Head of caudate nucleus (tissue), 42 donors: ENCODE measurements around the gene PELI1.

Source experiments
- DNase-seq, 42 donors: peaks; one replicate each; pipeline versions ENCODE4 v3.0.0 to v3.0.0-alpha.2; 2020 to 2021; ENCODE audit warnings: mixed read lengths in 7 of 42
- intact Hi-C: fragments of 100-400 bp; cut with DNase I; formaldehyde crosslinking; loops from one replicate; pipeline ENCODE4 v1.15.0; 2022

Gene PELI1

GRCh38 chr2:64130333-64130732 is 13.9 kb downstream of the PELI1 start:
- intact Hi-C loops, result loop anchor here (10.0 kb wide), 1 partner anchor 324 kb away; the partner anchor contains the start of gene LGALSL
- DNase-seq, result no peak

- intact Hi-C loops, result no loop called here
- peak in 1 of 42 donors; percentile 14 for DNase-seq
Observed at GRCh38 chr2:64128943-64129391, 15.3 kb downstream of the PELI1 start.

GRCh38 chr2:64128406-64128805 is 15.8 kb downstream of the PELI1 start:
- intact Hi-C loops, result no loop called here
- DNase-seq, result no peak

GRCh38 chr2:64127119-64127518 is 17.1 kb downstream of the PELI1 start:
- DNase-seq, result no peak
- intact Hi-C loops, result no loop called here

GRCh38 chr2:64126601-64127000 is 17.6 kb downstream of the PELI1 start:
- intact Hi-C loops, result no loop called here
- no peak for DNase-seq

- no peak for DNase-seq
Observed at GRCh38 chr2:64124571-64124970, 19.6 kb downstream of the PELI1 start.

GRCh38 chr2:64124168-64124567 is 20.1 kb downstream of the PELI1 start:
- intact Hi-C loops, result no loop called here
- no peak for DNase-seq

More at GRCh38 chr2:64124571-64124970, 19.6 kb downstream of the PELI1 start:
- intact Hi-C loops, result no loop called here

GRCh38 chr2:64123740-64124139 is 20.5 kb downstream of the PELI1 start:
- intact Hi-C loops, result no loop called here
- no peak for DNase-seq

GRCh38 chr2:64122358-64122757 is 21.9 kb downstream of the PELI1 start:
- intact Hi-C loops, result no loop called here

GRCh38 chr2:64120928-64121327 is 23.3 kb downstream of the PELI1 start:
- no peak for DNase-seq
- intact Hi-C loops, result no loop called here

More at GRCh38 chr2:64122358-64122757, 21.9 kb downstream of the PELI1 start:
- DNase-seq, result no peak

GRCh38 chr2:64120008-64120407 is 24.2 kb downstream of the PELI1 start:
- DNase-seq, result no peak
- intact Hi-C loops, result no loop called here

- DNase-seq, result peak in 1 of 42 donors; percentile 36
- intact Hi-C loops, result no loop called here
Observed at GRCh38 chr2:64119369-64119768, 24.9 kb downstream of the PELI1 start.

GRCh38 chr2:64115808-64116598 is 28.2 kb downstream of the PELI1 start:
- intact Hi-C loops, result no loop called here
- DNase-seq, result no peak

GRCh38 chr2:64114912-64115277 is 29.3 kb downstream of the PELI1 start:
- DNase-seq, result no peak
- intact Hi-C loops, result no loop called here

GRCh38 chr2:64114063-64114911 is 29.9 kb downstream of the PELI1 start:
- intact Hi-C loops, result no loop called here
- DNase-seq, result no peak

GRCh38 chr2:64112016-64112415 is 32.2 kb downstream of the PELI1 start:
- DNase-seq, result no peak
- intact Hi-C loops, result no loop called here

GRCh38 chr2:64111426-64111825 is 32.8 kb downstream of the PELI1 start:
- no peak for DNase-seq
- intact Hi-C loops, result no loop called here

GRCh38 chr2:64108666-64109241 is 35.5 kb downstream of the PELI1 start:
- peak in 8 of 42 donors; percentile 4 to 43 (median 26) for DNase-seq
- intact Hi-C loops, result no loop called here

- no peak for DNase-seq
- intact Hi-C loops, result no loop called here
Observed at GRCh38 chr2:64106481-64106880, 37.7 kb downstream of the PELI1 start.
